ENCODE results near the gene ADGRG3.

The ADGRG3 gene

DNA sequence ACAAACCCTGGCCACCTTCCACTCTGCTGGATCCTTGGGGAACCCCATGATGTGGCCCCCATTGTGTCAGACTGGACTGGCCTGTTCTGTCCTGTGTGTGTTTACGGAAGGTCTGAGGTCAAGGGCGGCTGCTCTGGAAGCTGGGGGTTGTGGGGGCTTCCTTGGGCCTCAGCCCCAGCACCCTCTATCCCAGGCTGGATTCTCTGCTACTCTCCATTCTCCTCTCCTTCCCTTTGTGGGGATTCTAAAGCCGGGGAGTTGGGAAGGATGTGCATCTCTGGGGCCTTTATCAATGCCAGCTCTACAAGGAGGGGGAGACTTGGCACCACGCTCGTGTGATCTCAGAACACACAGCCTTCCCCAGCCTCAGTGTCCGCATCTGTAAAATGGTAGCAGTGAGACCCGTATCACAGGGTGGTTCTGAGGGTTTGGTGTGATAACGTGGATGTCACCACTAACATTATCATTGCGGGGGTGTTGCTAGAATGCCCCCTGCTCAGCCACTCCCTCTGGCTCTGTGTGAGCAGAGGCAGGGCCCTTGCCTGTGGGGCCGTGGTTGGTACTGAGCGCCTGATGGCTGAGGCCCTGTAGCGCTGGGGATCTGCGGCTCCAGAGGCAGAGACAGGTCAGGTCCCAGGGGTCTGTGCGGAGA, 21.6 kb upstream of the ADGRG3 start:
- no peak for DNase-seq

DNA sequence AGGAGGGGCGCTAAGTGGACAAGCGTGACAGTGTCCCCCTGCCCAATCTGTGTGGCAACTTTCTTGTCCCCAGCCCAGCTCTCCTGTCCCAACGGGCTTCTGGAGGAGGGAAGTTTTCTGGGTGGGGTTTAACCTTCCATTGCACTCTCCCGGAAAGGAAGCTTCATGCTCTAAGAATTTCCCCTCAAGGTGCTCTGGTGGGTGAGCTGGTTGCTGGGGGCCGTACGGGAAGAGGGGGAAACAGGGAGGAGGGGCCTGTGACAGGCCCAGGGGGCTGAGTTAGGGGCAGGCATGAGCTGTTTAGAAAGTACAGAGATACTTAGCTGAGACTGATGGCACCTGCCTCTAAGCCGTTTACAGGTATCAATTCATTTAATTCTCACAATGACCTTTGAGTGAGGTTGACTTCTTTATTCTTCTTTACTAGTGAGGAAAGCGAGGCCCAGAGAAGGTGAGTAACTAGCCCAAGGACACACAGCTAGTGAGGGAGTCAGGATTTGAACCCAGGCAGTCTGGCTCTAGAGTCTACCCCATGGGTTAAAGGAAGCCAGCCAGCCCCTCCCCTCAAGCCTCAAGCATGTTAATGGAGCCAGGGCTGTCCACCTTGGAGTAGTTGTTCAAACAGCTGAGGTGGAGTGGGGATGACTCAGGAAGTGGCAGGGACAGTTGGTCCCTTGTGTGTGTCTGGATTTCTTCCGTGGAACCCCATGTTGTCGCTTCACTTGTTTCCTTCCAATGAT, 20.8 kb upstream of the ADGRG3 start:
- no peak for DNase-seq

DNA sequence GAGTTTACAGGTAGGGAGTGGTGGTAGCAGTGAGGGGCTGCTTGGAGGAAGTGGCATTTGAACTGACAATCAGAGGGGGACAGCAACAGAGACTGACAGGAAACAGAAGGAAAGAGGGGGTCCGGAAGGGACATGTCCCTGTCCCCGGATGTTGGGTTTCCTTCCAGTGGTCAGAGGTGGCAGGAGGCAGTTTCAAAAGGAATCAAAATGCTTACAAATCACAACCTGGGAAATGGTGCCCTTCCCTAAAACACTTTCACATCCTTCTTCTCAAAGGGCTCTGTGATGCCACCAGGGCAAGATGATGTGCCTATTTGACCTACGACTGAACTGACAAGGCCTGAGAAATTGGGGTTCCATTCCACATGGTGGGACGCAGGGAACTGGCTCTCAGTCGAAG, 20.0 kb upstream of the ADGRG3 start:
- peak; percentile 43 to 57 (median 46) for DNase-seq

DNA sequence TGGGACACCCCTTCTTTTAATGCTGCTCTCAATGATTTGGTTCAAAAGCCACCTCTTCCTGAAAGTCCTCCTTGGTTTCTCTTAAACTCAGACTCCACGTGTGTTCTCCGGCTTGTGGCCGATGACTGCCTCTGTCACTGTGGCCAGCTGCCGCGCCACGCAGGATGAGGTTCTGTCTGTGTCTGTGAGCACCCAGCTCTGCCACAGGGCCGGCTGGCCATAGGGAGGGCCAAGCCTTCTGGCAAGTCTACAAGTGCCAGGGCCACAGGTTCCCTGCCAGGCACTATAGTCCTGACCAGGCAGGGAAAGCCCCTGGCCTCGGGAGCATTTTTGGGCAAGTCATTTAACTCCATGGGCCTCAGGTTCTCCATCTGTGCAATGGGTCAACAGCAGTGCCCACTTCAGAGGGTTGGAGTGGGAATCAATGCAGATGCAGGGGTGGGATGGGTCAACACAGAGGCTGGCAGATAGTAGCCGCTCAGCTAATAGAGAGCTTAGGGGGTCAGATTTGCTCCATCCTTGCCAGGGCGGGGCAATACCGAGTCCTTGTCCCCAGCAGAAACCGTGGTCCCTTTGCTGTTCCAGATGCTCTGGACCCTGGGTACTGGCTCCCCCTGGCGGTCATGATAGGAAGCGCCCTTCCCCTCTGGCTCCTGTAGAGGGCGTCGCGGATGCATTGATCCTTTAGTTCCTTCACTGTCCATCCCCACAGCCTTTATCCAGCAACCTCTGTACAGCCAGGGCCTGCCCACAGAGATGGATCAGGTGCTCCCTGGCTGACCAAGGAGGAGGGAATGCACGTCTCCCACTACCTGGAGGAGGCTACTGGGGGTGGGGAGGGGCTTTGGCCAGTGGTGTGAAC, 19.3 kb upstream of the ADGRG3 start:
- DNase-seq: peak; percentile 86 to 88 (median 88)

GRCh38 chr16:57649443-57649751, 18.7 kb upstream of the ADGRG3 start:
- DNase-seq: no peak

DNA sequence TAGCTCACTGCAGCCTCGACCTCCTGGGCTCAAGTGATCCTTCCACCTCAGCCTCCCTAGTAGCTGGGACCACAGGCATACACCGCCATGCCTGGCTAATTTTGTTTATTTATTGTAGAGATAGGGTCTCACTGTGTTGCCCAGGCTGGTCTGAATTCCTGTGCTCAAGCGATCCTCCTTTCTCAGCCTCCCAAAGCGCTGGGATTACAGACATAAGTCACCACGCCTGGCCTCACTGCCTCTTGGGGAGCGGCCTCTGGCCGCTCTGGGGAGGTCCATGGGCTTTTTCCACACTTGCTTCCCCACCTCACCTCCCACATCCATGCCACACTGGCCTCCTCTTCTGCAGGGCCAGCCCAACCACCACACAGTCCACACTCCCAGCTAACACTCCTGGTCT, 18.3 kb upstream of the ADGRG3 start:
- no peak for DNase-seq

- DNase-seq: no peak
Observed at GRCh38 chr16:57651344-57652333, 16.5 kb upstream of the ADGRG3 start.

DNA sequence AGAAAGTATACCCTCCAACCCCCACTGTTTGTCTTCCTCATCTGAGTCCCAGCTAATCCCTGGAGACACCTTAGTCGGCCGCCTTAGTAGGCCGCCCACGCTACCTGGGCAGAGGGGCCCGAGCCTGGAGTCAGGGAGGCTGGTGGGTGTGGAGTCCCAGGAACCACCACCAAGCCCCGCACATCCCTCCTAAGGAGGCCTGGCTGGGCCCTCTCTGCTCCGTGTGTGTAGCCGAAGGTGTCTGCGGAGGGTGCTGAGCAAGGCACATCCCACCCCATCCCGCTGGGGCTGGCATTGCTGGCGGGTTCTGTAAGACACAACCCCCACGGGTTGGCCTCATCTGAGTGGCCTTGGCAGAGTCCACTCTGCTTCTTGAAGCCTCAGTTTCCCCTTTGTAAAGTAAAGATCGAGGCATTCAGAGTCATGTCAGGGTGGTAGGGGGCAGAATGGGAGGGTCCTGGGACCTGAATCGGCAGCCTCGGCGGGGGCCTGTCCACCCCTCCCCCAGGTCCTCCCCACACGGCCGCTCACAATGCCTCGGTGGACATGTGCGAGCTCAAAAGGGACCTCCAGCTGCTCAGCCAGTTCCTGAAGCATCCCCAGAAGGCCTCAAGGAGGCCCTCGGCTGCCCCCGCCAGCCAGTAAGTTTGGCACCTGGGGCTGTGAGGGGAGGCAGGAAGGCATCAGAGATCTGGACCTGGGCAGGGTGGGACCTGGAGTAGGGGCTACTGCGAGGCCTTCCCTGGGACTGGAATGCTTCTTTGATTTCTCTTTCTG, 15.2 kb upstream of the ADGRG3 start:
- DNase-seq: no peak

DNA sequence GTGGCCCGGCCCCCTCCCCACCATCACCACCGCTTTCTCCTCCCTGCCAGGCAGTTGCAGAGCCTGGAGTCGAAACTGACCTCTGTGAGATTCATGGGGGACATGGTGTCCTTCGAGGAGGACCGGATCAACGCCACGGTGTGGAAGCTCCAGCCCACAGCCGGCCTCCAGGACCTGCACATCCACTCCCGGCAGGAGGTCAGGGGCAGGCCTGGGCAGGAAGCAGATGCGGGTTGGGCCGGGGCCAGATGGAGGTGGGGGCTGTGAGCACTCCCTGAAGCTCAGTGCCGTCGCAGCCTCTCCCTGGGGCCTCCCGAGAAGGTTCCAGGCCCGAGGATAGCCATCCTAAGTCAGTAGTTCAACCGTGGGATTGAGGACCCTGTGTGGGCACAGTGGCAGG, 14.2 kb upstream of the ADGRG3 start:
- DNase-seq: no peak

- no peak for DNase-seq
Observed at GRCh38 chr16:57656342-57656955, 11.7 kb upstream of the ADGRG3 start.

DNA sequence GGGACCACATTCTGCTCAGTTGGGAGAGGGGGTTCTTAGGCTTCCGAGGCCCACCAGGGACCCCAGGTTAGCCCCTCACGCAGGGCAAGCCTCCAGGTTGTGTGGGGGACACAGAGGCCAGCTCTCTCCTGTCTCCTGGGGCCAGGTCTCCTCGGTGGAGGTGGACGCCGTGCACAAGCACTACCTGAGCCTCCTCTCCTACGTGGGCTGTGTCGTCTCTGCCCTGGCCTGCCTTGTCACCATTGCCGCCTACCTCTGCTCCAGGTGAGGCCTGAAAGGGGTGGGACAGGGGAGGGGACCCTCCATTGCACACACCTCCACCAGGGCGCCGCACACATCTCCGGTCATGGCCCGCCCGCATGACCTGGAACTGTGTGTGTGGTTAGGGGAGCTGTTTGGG, 10.9 kb upstream of the ADGRG3 start:
- DNase-seq: no peak

DNA sequence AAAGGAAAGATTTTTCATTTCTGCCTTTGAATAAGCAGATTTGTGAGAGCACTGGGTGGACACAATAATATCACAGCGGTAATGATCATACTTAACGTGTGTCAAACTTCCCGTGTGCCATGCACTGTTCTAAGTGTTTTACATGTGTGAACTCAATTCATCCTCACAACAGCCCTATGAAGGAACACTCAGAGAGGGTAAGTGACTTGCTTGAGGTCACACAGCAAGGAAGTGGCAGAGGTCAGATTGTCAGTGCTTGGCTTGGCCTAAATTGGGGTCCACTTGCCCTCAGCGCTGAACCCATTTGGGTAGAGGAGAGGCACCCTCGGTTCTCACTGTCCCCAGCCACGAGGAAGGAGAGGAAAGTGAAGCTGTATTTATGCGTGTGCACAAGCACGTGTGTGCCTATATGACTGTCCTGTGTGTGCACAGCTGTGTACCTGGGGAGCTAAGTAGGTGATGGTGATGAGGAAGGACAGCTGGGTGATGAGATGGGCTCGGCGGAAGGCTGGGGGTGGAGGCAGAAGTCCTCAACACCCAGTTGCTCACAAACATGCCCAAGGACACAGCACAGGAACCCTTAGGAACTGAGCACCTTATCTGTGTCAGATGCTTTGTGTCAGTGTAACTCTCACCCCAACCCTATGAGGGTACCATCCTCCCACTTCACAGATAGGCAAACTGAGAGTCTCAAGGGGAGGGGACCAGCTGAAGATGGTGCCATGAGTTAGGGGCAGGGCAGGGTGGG, 9.8 kb upstream of the ADGRG3 start:
- no peak for DNase-seq

DNA sequence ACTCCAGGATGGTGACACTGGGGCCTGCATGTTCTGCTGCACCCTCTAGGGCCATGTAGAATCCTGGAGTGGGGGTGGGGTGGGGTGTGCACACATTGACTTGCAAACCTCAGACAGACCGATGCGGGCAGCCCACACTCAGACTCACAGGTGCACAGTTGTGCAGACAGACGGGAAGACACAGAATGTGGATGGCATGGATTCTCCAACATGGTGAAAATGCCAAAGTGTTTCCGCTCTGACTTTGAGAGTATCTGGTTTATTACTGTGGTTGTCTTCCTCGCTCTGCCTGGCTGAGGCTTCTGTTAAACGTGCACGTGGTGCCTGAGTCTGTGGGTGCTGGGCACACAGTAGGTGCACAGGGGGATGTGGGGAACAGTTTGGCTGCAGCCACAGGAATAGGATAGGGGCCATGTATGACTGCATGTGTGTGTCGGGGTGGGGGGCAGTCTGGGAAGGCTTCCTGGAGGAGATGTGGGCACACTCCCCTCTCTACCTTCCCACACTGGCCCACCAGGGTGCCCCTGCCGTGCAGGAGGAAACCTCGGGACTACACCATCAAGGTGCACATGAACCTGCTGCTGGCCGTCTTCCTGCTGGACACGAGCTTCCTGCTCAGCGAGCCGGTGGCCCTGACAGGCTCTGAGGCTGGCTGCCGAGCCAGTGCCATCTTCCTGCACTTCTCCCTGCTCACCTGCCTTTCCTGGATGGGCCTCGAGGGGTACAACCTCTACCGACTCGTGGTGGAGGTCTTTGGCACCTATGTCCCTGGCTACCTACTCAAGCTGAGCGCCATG, 9.0 kb upstream of the ADGRG3 start:
- no peak for DNase-seq

GRCh38 chr16:57660715-57661463, 7.2 kb upstream of the ADGRG3 start:
- DNase-seq: no peak

GRCh38 chr16:57661510-57661909, 6.6 kb upstream of the ADGRG3 start:
- no peak for DNase-seq

GRCh38 chr16:57661936-57662906, 5.9 kb upstream of the ADGRG3 start:
- DNase-seq: no peak

GRCh38 chr16:57663436-57663835, 4.7 kb upstream of the ADGRG3 start:
- no peak for DNase-seq

All from suppressor macrophage treated with lipopolysaccharide for 1 hour (primary cell).